Measurements from ENCODE around the gene MYCBPAP. TPM values are rescaled to one million over a fixed set of nuclear protein-coding genes. Genes with fewer than 3 reads are reported as not detected.

The MYCBPAP gene
- total RNA-seq, 1 experiment from 2014 or later, result 0.19 TPM

GRCh38 chr17:50570032-50570431 lies 61.8 kb downstream of the MYCBPAP start:
- TF ChIP-seq CTCF (IDR thresholded peaks at IDR 0.05; ENCODE audit: unreplicated experiment), result no peak
- intact Hi-C loops (cut with micrococcal nuclease), result no loop called here
- Mint-ChIP-seq H3K4me1 (ENCODE audit: insufficient read depth, unreplicated experiment) (no peaks in the 10 kb centered on the region), H3K4me3 (ENCODE audit: unreplicated experiment) (no peak overlapping the region), H3K36me3 (ENCODE audit: insufficient read depth, unreplicated experiment) (no peaks in the 10 kb centered on the region), H3K27ac (ENCODE audit: low read depth, unreplicated experiment) (no peak overlapping the region), H3K27me3 (ENCODE audit: insufficient read depth, unreplicated experiment) (peaks cover 34% of the 10 kb centered on the region), H3K9me3 (ENCODE audit: unreplicated experiment) (no peaks in the 10 kb centered on the region)
- no TSS peak for BruUV-seq (replicated peaks)
- no peak for DNase-seq (ENCODE audit: unreplicated experiment)
- ChIA-PET CTCF (no interaction called here), POLR2A (no interaction called here)

DNA sequence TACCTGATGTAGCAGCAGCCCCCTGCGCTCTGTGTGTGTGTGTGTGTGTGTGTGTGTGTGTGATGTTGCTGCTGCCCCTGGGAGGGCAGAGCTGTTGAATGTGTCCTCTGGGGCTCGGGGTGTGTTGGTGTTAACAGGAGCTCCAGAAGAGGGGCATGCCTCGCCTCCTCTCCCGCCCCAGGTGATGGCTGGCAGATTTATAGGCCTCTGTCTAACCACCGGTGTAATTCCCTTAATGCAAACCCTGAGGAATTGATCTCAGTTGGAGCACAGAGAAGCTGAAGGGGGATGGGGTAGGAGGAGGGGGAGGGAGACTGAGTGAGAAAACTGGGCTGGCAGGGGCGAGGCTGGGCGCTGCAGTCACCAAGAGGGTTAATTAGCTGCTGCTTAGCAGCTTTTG lies 62.3 kb downstream of the MYCBPAP start:
- Mint-ChIP-seq H3K27ac (ENCODE audit: low read depth, unreplicated experiment) (no peak overlapping the region), H3K36me3 (ENCODE audit: insufficient read depth, unreplicated experiment) (no peaks in the 10 kb centered on the region), H3K9me3 (ENCODE audit: unreplicated experiment) (no peaks in the 10 kb centered on the region), H3K27me3 (ENCODE audit: insufficient read depth, unreplicated experiment) (peaks cover 29% of the 10 kb centered on the region), H3K4me1 (ENCODE audit: insufficient read depth, unreplicated experiment) (no peaks in the 10 kb centered on the region), H3K4me3 (ENCODE audit: unreplicated experiment) (no peak overlapping the region)
- ChIA-PET POLR2A (no interaction called here), CTCF (no interaction called here)
- TF ChIP-seq CTCF (IDR thresholded peaks at IDR 0.05; ENCODE audit: unreplicated experiment), result no peak
- BruUV-seq (replicated peaks), result no TSS peak
- no peak for DNase-seq (ENCODE audit: unreplicated experiment)
- intact Hi-C loops (cut with micrococcal nuclease), result no loop called here

- no TSS peak for BruUV-seq (replicated peaks)
- Mint-ChIP-seq H3K27ac (ENCODE audit: low read depth, unreplicated experiment) (no peak overlapping the region), H3K4me1 (ENCODE audit: insufficient read depth, unreplicated experiment) (no peaks in the 10 kb centered on the region), H3K27me3 (ENCODE audit: insufficient read depth, unreplicated experiment) (peaks cover 18% of the 10 kb centered on the region), H3K9me3 (ENCODE audit: unreplicated experiment) (no peaks in the 10 kb centered on the region), H3K36me3 (ENCODE audit: insufficient read depth, unreplicated experiment) (no peaks in the 10 kb centered on the region), H3K4me3 (ENCODE audit: unreplicated experiment) (no peak overlapping the region)
- intact Hi-C loops (cut with micrococcal nuclease), result no loop called here
- no peak for DNase-seq (ENCODE audit: unreplicated experiment)
- ChIA-PET POLR2A (no interaction called here), CTCF (interaction anchor here (0.6 kb wide), 1 partner anchor 275 kb away, joined by 5 read pairs; no protein-coding TSS in a partner anchor)
- no peak for TF ChIP-seq CTCF (IDR thresholded peaks at IDR 0.05; ENCODE audit: unreplicated experiment)
Observed at GRCh38 chr17:50571681-50572080, 63.4 kb downstream of the MYCBPAP start.

DNA sequence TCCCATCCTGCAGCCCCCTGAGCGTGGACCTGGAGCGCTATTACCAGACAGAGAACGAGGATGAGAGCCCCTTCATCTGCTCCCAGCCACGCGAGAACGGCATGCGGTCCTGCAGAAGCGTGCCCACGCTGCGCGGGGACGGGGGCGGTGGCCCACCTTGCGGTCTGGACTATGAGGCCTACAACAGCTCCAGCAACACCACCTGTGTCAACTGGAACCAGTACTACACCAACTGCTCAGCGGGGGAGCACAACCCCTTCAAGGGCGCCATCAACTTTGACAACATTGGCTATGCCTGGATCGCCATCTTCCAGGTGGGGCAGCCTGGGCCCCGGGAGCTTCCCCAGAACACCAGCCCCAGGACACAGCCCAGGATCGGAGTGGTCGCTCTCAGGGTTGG lies 64.3 kb downstream of the MYCBPAP start:
- TF ChIP-seq CTCF (IDR thresholded peaks at IDR 0.05; ENCODE audit: unreplicated experiment), result no peak
- DNase-seq (ENCODE audit: unreplicated experiment), result no peak
- H3K36me3 Mint-ChIP-seq (ENCODE audit: insufficient read depth, unreplicated experiment), result no peaks in the 10 kb centered on the region
- ChIA-PET CTCF (interaction anchor here (1.6 kb wide), 1 partner anchor 13 kb away, joined by 3 read pairs; no protein-coding TSS in a partner anchor), POLR2A (no interaction called here)
- no peaks in the 10 kb centered on the region for H3K4me1 Mint-ChIP-seq (ENCODE audit: insufficient read depth, unreplicated experiment)
- H3K9me3 Mint-ChIP-seq (ENCODE audit: unreplicated experiment), result no peaks in the 10 kb centered on the region
- no peak overlapping the region for H3K27ac Mint-ChIP-seq (ENCODE audit: low read depth, unreplicated experiment)
- no TSS peak for BruUV-seq (replicated peaks)
- H3K27me3 Mint-ChIP-seq (ENCODE audit: insufficient read depth, unreplicated experiment), result peaks cover 10% of the 10 kb centered on the region
- intact Hi-C loops (cut with micrococcal nuclease), result no loop called here
- H3K4me3 Mint-ChIP-seq (ENCODE audit: unreplicated experiment), result no peak overlapping the region

Measured in MCF 10A (cell line).